GM12874 (cell line): ENCODE results near the gene FBN1.

Experiments used
- TF ChIP-seq, protein P1 (sequence below): IDR thresholded peaks from 2 replicates; pipeline ENCODE4 v1.5.1; 2011; ENCODE audit warnings: low read depth, mild to moderate bottlenecking, control low read depth, low read length, moderate library complexity; ENCODE audit not compliant: insufficient read depth

Gene FBN1

GRCh38 chr15:48391950-48392349 lies 253.6 kb downstream of the FBN1 start:
- TF ChIP-seq, protein P1, sequence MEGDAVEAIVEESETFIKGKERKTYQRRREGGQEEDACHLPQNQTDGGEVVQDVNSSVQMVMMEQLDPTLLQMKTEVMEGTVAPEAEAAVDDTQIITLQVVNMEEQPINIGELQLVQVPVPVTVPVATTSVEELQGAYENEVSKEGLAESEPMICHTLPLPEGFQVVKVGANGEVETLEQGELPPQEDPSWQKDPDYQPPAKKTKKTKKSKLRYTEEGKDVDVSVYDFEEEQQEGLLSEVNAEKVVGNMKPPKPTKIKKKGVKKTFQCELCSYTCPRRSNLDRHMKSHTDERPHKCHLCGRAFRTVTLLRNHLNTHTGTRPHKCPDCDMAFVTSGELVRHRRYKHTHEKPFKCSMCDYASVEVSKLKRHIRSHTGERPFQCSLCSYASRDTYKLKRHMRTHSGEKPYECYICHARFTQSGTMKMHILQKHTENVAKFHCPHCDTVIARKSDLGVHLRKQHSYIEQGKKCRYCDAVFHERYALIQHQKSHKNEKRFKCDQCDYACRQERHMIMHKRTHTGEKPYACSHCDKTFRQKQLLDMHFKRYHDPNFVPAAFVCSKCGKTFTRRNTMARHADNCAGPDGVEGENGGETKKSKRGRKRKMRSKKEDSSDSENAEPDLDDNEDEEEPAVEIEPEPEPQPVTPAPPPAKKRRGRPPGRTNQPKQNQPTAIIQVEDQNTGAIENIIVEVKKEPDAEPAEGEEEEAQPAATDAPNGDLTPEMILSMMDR: no peak

DNA sequence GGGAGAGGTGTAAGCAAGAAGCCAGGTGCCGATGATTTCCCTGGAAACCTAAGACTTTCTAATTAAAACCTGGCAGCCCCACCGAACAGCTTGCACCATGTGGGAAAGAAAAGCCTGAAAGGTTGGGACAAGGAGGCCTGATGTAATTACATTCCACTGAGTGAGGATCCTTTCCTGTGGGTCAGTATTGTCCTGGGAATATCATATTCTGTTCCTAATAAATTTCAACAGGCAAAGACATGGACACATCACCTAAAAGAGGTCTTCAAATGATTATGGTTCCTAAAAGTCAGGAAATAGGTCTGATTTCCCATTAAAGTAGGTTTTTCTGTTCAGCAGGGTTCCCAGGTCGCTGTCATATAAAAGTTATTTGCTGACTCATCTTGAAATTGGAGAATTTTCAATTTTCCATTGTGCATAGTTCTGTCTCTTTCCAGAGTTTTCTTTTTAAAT lies 255.8 kb downstream of the FBN1 start:
- TF ChIP-seq, protein P1: no peak

GRCh38 chr15:48388910-48389309 lies 256.6 kb downstream of the FBN1 start:
- TF ChIP-seq, protein P1: no peak

GRCh38 chr15:48388016-48388851 lies 257.3 kb downstream of the FBN1 start:
- TF ChIP-seq, protein P1: no peak

- TF ChIP-seq, protein P1: no peak
These were observed 260.3 kb downstream of the FBN1 start for GRCh38 chr15:48385031-48385830.

- TF ChIP-seq, protein P1: no peak
These were observed 260.9 kb downstream of the FBN1 start for GRCh38 chr15:48384616-48385015.

GRCh38 chr15:48383031-48383430 lies 262.5 kb downstream of the FBN1 start:
- TF ChIP-seq, protein P1: no peak
